HG02798 (cell line): ENCODE results near the gene RPLP2.

Source experiments
- ATAC-seq: cut with Tn5 transposase; IDR thresholded peaks from one replicate; pipeline ENCODE4 v1.9.1; 2021; ENCODE audit warnings: mild to moderate bottlenecking; ENCODE audit not compliant: unreplicated experiment, poor library complexity

Gene RPLP2

GRCh38 chr11:802693-803466, 6.9 kb upstream of the RPLP2 start:
- no peak for ATAC-seq

GRCh38 chr11:803467-803742, 6.4 kb upstream of the RPLP2 start:
- no peak for ATAC-seq

GRCh38 chr11:803770-804598, 5.8 kb upstream of the RPLP2 start:
- ATAC-seq = no peak

GRCh38 chr11:804599-804964, 5.2 kb upstream of the RPLP2 start:
- no peak for ATAC-seq

- no peak for ATAC-seq
Observed at GRCh38 chr11:808427-809286, 1.1 kb upstream of the RPLP2 start.

GRCh38 chr11:810040-810567, 337 bp downstream of the RPLP2 start:
- ATAC-seq = no peak

- no peak for ATAC-seq
Observed at GRCh38 chr11:811446-812245, 1.9 kb downstream of the RPLP2 start.

GRCh38 chr11:812390-812789, 2.6 kb downstream of the RPLP2 start:
- ATAC-seq = no peak

- no peak for ATAC-seq
Observed at GRCh38 chr11:813072-813455, 3.3 kb downstream of the RPLP2 start.

GRCh38 chr11:813456-814096, 3.8 kb downstream of the RPLP2 start:
- ATAC-seq = no peak

- no peak for ATAC-seq
Observed at GRCh38 chr11:815675-816432, 6.1 kb downstream of the RPLP2 start.

- ATAC-seq = no peak
Observed at GRCh38 chr11:816433-816779, 6.6 kb downstream of the RPLP2 start.

- no peak for ATAC-seq
Observed at GRCh38 chr11:818396-819128, 8.8 kb downstream of the RPLP2 start, which contains the start of gene PNPLA2. Gene PNPLA2, plus strand, starts transcription at chr11:818914. Its CDS starts 805 bp downstream, at chr11:819719.

- ATAC-seq = peak; percentile 73
Observed at GRCh38 chr11:819129-819931, 9.6 kb downstream of the RPLP2 start.

GRCh38 chr11:819943-820649, 10.3 kb downstream of the RPLP2 start:
- peak; percentile 68 for ATAC-seq

GRCh38 chr11:820655-821511, 11.1 kb downstream of the RPLP2 start:
- ATAC-seq = no peak
